OCI-LY7 (cell line): ENCODE measurements around the gene MARCHF11.

Source experiments
- EZH2phosphoT487 ChIP-seq: fragments of 200-600 bp; sonication (generic); IDR thresholded peaks from 2 replicates; pipeline ENCODE4 v1.6.1; 2018; ENCODE audit warnings: low read depth, borderline replicate concordance, mild to moderate bottlenecking, mixed run types, antibody characterized with exemption, low read length, moderate library complexity, mixed read lengths
- TF ChIP-seq, protein P1 (sequence below): fragments of 200-600 bp; sonication (generic); conservative IDR thresholded peaks from 2 replicates; pipeline ENCODE4 v1.5.1; 2014; ENCODE audit warnings: mild to moderate bottlenecking, antibody characterized with exemption, low read length, moderate library complexity, mixed read lengths

DNA sequence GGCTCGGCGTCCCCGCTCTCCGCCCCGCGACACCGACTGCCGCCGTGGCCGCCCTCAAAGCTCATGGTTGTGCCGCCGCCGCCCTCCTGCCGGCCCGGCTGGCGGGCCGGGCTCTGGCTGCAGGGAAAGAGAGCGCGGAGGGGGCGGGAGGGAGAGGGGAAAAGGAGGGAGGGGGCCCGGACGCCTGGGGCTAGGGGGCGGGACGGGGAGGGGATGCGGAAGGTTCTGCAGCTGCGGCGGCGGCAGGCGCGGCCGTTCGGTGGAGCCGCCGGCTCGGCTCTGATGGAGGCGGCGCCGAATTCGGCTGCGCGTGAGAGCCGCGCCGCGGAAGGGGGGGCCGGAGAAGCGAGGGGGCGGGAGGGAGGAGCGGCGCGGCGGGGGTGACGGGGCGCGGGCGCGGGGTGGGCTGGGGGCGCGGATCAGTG, at the start of gene MARCHF11:
- TF ChIP-seq, protein P1, sequence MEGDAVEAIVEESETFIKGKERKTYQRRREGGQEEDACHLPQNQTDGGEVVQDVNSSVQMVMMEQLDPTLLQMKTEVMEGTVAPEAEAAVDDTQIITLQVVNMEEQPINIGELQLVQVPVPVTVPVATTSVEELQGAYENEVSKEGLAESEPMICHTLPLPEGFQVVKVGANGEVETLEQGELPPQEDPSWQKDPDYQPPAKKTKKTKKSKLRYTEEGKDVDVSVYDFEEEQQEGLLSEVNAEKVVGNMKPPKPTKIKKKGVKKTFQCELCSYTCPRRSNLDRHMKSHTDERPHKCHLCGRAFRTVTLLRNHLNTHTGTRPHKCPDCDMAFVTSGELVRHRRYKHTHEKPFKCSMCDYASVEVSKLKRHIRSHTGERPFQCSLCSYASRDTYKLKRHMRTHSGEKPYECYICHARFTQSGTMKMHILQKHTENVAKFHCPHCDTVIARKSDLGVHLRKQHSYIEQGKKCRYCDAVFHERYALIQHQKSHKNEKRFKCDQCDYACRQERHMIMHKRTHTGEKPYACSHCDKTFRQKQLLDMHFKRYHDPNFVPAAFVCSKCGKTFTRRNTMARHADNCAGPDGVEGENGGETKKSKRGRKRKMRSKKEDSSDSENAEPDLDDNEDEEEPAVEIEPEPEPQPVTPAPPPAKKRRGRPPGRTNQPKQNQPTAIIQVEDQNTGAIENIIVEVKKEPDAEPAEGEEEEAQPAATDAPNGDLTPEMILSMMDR, result no peak
- no peak for TF ChIP-seq EZH2phosphoT487
